A204.1 (cell line): ENCODE results near the gene TP53.
"Not testable (repeated sequence)": the region's sequence is repeated elsewhere in the genome, so short reads cannot be mapped to it uniquely, and the experiment has no call there.

Source experiments
- FAIRE-seq: peaks from 2 replicates; lab custom pipeline; 2012; peaks lifted over from hg19 to GRCh38; lab: Jason Lieb, UNC

The TP53 gene

GRCh38 chr17:7629939-7630571 lies 57.2 kb downstream of the TP53 start, which contains the start of gene SHBG:
Gene SHBG, plus strand, starts transcription at chr17:7630135. Its CDS starts 38 bp downstream, at chr17:7630173.
- FAIRE-seq, result no peak

- peak; percentile 75 for FAIRE-seq
Measured at GRCh38 chr17:7627250-7628121, 59.8 kb downstream of the TP53 start, which contains the start of gene SAT2. Gene SAT2, minus strand, starts transcription at chr17:7627821. Its CDS starts 186 bp downstream, at chr17:7627635.

GRCh38 chr17:7626956-7627249 lies 60.4 kb downstream of the TP53 start:
- no peak for FAIRE-seq

GRCh38 chr17:7626307-7626706 lies 61.0 kb downstream of the TP53 start:
- FAIRE-seq, result no peak

- FAIRE-seq, result not testable (repeated sequence)
Measured at GRCh38 chr17:7625749-7626148, 61.5 kb downstream of the TP53 start.

GRCh38 chr17:7623661-7624060 lies 63.6 kb downstream of the TP53 start:
- FAIRE-seq, result no peak

GRCh38 chr17:7620835-7621234 lies 66.5 kb downstream of the TP53 start:
- FAIRE-seq, result no peak

- no peak for FAIRE-seq
Measured at GRCh38 chr17:7618608-7619007, 68.7 kb downstream of the TP53 start.
